ENCODE results near the gene TRPC6.

DNA sequence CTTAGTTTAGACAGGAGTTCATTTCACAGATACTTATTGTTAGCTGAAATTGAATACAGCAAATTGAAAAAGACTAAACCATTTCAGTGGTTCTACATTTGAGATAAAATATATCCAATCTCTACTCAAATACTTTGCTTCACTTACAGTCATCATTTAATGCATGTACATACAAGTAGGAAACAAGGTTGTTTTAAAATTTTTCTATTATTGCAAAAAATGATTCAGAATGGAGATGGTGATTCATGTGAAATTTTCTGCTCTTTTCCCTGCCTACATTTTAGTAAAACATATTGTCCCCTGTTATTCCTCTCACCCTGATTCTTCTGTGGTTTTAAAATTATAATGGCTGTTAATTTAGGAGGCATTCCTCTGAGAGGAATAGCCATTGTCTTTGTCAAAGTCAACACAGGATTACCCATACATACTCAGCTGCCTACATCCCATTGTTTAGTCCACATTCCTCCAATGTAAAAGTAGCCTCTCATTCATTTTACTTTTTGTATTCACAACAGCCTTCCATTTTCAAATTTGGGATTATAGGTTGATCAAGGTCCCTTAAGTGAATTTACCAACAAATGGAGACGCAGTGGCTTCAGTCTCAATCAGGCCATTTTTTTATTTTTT is 60.1 kb downstream of the TRPC6 start:
- TF ChIP-seq, protein P1, sequence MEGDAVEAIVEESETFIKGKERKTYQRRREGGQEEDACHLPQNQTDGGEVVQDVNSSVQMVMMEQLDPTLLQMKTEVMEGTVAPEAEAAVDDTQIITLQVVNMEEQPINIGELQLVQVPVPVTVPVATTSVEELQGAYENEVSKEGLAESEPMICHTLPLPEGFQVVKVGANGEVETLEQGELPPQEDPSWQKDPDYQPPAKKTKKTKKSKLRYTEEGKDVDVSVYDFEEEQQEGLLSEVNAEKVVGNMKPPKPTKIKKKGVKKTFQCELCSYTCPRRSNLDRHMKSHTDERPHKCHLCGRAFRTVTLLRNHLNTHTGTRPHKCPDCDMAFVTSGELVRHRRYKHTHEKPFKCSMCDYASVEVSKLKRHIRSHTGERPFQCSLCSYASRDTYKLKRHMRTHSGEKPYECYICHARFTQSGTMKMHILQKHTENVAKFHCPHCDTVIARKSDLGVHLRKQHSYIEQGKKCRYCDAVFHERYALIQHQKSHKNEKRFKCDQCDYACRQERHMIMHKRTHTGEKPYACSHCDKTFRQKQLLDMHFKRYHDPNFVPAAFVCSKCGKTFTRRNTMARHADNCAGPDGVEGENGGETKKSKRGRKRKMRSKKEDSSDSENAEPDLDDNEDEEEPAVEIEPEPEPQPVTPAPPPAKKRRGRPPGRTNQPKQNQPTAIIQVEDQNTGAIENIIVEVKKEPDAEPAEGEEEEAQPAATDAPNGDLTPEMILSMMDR (IDR thresholded peaks at IDR 0.05) = no peak
- no peak for TF ChIP-seq EP300 (IDR thresholded peaks at IDR 0.05)
- TF ChIP-seq POLR2A (IDR thresholded peaks at IDR 0.05; ENCODE audit: low read depth) = no peak

Data from esophagus muscularis mucosa (tissue), 4 donors.